NCI-H524 (cell line): ENCODE data around the gene FAM181B.
"Not testable (repeated sequence)": the region's sequence is repeated elsewhere in the genome, so short reads cannot be mapped to it uniquely, and the experiment has no call there.

ENCODE experiments used
- DNase-seq, 2 experiments: peaks; one replicate each; lab custom pipeline; 2025; lab: John Stamatoyannopoulos, UW

The FAM181B gene

DNA sequence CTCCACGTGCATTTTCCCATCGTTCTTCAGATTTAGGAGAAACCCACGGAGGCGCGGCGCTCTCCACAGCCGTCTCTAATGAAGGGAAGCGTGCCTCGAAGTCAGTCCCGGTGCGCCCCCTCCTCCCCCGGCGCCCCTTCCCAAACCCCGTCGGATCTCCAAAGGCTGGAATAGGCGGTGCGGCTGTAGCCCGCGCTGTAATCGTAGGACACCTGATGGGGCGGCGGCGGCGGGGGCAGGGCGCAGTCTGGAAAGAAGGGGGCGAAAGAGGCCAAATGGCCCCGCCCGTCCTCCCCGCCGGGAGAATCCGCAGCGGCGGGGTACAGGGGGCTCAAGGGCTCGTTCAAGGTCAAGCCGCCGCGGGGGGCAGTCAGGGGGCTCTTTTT lies 1.3 kb downstream of the FAM181B start:
- DNase-seq = no peak

DNA sequence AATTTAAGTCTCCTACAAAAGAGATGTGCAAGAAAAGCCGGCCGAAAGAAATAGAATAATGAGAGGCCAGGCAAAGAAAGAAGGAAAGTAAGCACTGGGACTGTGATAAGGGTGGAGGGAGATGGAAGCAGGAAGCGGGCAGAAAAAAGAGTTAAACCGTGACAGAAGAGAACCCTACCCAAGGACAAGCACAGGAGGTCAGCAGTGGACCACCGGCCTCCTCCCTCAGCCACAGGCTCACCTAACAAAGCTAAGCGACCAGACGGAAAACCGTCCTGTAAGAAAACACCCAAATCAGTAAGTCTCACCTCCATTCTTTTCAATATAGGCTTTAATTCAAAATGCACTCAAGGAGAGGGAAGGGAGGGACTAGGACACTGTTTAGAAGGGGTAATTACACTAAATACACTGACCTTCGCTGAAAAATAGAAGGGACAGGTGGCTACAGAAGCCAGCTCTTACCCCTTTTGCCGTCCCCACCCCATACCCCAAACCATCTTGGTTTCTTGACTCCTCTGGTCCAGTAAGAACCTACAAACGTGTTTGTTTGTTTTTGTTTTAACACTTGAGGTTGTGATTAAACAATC lies 1.9 kb downstream of the FAM181B start:
- DNase-seq = no peak

DNA sequence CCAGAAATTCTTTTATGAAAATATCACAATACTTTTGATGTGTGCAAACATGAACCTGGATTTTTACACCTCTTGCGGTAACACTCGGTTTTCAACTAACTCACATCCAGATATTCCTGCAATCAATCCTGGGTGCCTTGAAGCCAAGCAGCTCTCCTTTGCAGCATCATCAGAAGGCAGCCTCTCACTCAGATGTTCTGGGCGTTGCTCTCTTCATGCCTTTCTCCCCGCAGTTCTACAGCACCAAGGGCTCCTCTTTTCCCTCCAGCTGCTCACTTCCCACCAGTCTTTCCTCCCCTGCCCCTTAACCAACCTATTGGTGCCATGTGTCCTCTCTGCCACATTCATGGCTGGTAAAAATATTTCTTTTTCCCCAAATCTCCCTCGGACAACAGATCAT lies 2.9 kb downstream of the FAM181B start:
- DNase-seq = no peak

DNA sequence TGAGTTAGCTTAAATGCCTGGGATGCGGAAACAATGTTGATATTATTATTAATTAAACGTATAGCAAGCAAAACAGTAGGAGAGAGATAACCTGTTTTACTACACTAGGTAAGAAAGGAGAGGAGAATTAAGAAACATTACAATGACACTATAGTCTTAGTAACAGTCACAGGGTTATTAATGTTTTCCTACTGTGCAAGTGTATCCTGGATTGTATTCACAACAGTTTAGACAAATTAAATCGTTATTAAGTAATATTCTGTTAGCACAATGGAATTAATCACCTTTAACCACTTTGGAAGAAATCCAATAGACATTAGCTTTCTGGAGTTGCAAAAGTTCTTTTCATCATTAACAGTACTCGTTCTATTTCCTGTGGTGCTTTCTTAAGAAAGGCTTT lies 3.4 kb downstream of the FAM181B start:
- no peak for DNase-seq

DNA sequence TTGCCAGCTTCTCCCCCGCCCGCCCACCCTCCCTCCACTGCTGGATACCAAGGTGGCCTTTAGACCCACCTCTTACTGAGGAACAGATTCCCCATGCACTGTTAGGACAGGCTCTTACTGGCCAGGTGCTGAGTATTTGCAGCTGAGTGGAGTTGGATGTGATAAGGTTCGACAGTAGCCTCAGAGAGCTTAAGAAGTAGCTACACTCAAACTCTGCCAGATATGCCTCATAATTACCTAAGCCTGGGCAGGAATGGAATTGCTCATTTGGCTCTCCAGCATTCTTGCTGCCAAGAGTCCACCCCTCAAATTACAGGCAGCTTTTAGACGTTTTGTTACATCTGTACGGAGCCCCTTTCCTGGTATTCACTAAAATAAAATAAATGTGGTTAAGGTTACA lies 9.6 kb downstream of the FAM181B start:
- no peak for DNase-seq

- DNase-seq = no peak
These were observed 11.4 kb downstream of the FAM181B start for GRCh38 chr11:82722231-82722630.

DNA sequence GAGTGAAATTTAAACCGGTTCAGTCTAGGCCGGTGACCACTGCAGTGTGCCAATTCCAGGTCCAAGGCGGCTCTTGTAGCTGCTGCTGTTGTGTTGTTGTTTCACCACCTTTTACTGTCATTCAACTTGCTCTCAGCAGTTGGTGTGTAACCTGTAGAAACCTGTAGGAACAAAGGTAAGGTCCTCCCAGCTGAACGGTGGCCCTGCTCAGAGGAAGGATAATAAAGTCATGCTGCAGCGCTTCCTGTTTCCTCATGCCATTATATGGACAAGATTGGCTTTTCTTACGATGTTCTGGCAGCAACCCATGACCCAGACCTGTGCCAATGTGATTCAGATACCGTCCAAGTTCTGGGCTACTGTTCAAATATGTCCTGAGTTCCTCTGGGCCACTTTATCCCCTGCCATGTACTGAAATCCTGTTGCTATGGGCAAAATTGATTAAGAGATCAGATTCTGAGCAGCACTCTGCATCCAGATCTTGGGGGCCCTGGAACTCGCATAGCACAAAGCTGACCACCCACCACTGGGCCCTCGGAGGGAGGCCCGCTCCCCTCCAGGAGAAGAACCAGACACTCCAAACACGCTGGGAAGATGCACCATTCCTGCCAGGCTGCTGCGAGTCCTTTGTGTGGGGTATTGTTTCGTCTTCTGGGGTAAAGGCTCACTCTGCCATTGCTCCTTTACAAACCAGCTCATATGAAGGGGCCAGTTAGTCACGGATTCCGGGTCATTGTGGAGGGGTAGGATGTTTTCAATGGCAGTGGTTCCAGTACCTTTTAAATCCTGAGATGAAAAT lies 13.2 kb downstream of the FAM181B start:
- no peak for DNase-seq

GRCh38 chr11:82719361-82720105 lies 14.1 kb downstream of the FAM181B start:
- no peak for DNase-seq

- DNase-seq = no peak
These were observed 14.8 kb downstream of the FAM181B start for GRCh38 chr11:82718821-82719220.

GRCh38 chr11:82718307-82718706 lies 15.4 kb downstream of the FAM181B start:
- DNase-seq = peak in 1 of 2 experiments; percentile 43

DNA sequence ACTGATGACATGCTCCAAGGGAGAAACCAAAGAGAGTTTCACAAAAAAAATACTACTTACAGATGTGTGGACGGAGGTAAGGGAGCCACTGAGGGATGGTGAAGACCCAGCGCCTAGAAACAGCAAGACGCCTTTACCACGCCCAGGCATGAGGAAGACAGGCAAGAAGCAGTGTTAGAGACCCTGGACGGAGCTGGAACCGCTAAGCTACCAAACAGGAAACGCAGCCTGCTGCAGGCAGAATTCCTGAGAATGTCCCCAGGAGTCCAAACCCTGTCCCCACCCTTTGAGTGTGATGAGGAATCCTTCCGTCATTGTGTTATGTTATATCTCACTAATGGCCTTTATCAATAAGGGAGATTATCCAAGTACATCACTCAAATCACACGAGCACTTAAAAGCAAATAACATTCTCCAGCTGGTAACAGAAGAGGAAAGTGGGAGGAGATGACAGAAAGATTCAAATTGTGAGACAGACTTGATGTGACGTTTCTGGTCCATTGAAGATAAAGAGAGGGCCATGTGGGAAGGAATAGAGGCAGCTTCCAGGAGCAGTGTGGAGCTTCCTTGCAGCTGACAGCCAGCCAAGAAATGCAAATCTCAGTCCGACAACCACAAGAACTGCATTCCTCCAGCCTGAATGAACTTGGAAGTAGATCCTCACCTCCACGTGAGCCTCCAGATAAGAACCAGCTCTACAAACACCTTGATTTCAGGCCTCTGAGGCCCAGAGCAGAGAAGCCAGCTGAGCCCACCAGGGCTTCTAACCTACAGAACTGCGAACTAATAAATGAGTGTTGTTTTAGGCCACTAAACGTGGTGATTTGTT lies 19.1 kb downstream of the FAM181B start:
- DNase-seq = no peak

- no peak for DNase-seq
These were observed 22.0 kb downstream of the FAM181B start for GRCh38 chr11:82711648-82712047.

DNA sequence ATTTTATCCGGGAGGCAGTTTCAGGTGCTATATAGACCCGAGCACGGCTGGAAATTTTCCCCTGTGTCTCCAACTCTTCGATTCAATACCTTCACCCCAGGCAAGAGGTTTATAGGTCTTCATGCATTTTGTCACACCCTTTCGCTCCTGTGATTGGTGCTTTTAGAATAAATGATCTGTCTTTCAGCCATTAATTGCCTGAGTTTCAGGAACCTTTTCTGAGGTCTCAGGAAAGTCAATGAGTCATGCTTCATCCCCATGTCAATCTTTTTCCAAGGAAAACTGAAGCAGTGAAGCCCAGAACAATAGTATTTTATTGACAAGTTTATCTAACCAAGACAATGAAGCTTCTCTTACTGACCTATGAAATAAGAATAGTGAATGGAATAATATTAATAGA lies 29.9 kb downstream of the FAM181B start:
- no peak for DNase-seq

- no peak for DNase-seq
These were observed 30.4 kb downstream of the FAM181B start for GRCh38 chr11:82703226-82703625.

GRCh38 chr11:82701847-82702520 lies 31.7 kb downstream of the FAM181B start:
- peak; percentile 33 to 60 for DNase-seq

DNA sequence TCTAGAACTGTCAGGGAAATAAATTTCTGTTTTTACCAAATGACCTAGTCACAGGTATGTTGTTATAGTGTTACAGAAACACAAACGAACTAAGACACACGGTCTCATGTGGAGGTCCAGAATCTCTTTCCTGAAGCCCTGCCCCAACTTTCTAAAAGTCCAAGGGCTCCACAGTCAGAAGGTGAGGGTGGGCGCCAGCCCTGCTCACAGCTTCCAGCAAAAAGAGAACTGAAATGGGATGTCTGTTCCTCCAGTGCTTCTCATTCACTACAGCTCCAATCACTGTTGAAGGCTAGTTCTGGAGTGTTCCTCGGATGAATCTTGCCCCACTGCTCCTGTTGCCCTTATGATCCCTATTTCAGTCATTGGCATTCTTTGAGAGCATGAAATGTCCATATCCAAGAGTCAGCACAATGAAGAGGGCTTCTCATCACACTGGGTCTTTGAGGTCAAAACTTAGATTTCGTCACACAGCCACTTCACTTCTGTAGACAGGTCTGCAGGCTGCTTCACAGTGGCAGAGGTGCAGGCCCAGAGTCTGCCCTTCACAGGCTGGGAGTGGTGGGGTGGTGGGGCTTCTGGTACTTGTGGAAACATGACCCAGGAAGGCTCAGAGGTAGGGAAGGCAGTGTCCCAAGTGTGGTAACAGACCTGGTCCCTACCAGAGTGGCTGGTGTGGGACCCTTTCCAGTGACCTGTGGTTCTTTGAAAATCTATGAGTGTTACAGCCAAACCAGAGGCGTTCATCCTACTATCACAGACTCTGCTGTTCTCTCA lies 34.9 kb downstream of the FAM181B start:
- no peak for DNase-seq

DNA sequence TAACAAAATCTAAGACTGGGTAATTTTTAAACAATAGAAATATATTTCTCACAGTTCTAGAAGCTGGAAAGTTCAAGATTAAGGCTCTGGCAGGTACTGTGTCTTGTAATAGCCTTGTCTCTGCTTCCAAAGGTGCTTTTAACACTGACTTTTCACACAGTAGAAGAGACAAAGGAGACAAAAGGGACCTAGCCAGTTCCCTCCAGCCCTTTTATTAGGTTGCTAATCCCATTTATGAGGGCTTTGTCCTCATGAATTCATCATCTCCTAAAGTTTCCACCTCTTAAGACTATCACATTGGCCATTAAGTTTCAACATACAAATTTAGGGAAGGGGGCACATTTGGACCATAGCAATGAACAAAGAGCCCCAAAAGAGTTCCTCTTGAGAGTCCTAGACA lies 40.7 kb downstream of the FAM181B start:
- no peak for DNase-seq

DNA sequence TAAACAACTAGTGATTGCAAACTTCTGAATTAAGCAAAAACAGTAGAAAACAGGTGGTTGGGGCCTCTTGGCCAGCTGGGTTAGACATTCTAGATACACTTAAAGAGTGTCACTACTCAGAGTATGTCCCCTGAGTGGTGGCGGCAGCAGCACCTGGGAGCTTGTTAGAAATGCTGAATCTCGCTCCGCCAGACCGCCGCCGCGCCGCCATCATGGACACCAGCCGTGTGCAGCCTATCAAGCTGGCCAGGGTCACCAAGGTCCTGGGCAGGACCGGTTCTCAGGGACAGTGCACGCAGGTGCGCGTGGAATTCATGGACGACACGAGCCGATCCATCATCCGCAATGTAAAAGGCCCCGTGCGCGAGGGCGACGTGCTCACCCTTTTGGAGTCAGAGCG lies 44.3 kb downstream of the FAM181B start:
- not testable (repeated sequence) for DNase-seq

GRCh38 chr11:82686211-82686610 lies 47.5 kb downstream of the FAM181B start:
- DNase-seq = no peak

- no peak for DNase-seq
These were observed 50.6 kb downstream of the FAM181B start for GRCh38 chr11:82683029-82683428.
